Endothelial cell of umbilical vein (primary cell): ENCODE data around the gene SARS2. TPM values are rescaled to one million over a fixed set of nuclear protein-coding genes. Genes with fewer than 3 reads are reported as not detected.

ENCODE experiments used
- Bru-seq: library from RNA; stranded (reverse); fragments of 400-500 nt; gene quantifications from one replicate; lab custom pipeline; 2021; lab: Mats Ljungman, UMichigan
- BruChase-seq, 2 experiments: library from RNA; stranded (reverse); fragments of 400-500 nt; gene quantifications; one replicate each; lab custom pipeline; 2021; lab: Mats Ljungman, UMichigan
- BruUV-seq: library from RNA; stranded (reverse); fragments of 400-500 nt; replicated peaks from 2 replicates; lab custom pipeline; 2021; lab: Mats Ljungman, UMichigan
- CTCF ChIA-PET: fragments of 300-600, 350-600 bp; sonication (Branson Sonifier 250); formaldehyde crosslinking; loops from one replicate; lab custom pipeline; 2021; ENCODE audit warnings: antibody characterized with exemption, inconsistent platforms; lab: Charles Lee
- POLR2A ChIA-PET: fragments of 300-600, 350-600 bp; sonication (Branson Sonifier 250); formaldehyde crosslinking; loops from one replicate; lab custom pipeline; 2021; ENCODE audit warnings: antibody characterized with exemption, inconsistent platforms; lab: Charles Lee
- DNase-seq: peaks from one replicate; pipeline ENCODE4 v3.0.0-alpha.2; 2011; ENCODE audit warnings: low read depth, low spot score
- FAIRE-seq: peaks from 2 replicates; lab custom pipeline; 2011; peaks lifted over from hg19 to GRCh38; lab: Jason Lieb, UNC
- H2AFZ ChIP-seq: 2 replicates; pipeline ENCODE4 v1.6.0; 2012; ENCODE audit warnings: low read depth, low read length, control low read depth, inconsistent platforms
- H3K27ac ChIP-seq: 2 replicates; pipeline ENCODE4 v1.5.1; 2011; ENCODE audit warnings: low read depth, mild to moderate bottlenecking, control low read depth, low read length, moderate library complexity; ENCODE audit not compliant: insufficient read depth
- H3K27me3 ChIP-seq, 2 experiments: 2 replicates each; pipeline versions ENCODE4 v1.6.0 to v1.6.1; 2011; ENCODE audit warnings: low read length in 2 of 2, mixed read lengths in 1 of 2; ENCODE audit not compliant: control insufficient read depth in 2 of 2, insufficient read depth in 2 of 2
- H3K36me3 ChIP-seq, 2 experiments: 2 replicates in 1 of 2; 3 replicates in 1 of 2; pipeline ENCODE4 v1.5.1; 2011; ENCODE audit warnings: low read length in 2 of 2, mild to moderate bottlenecking in 1 of 2, moderate library complexity in 1 of 2; ENCODE audit not compliant: control insufficient read depth in 2 of 2, insufficient read depth in 2 of 2; ENCODE audit errors: extremely low read depth in 1 of 2
- H3K4me1 ChIP-seq: 3 replicates; pipeline ENCODE4 v1.5.1; 2011; ENCODE audit warnings: mild to moderate bottlenecking, low read length; ENCODE audit not compliant: control insufficient read depth, insufficient read depth; ENCODE audit errors: extremely low read depth
- H3K4me2 ChIP-seq: 2 replicates; pipeline ENCODE4 v1.6.1; 2011; ENCODE audit warnings: low read length, control low read depth, mixed read lengths; ENCODE audit not compliant: insufficient read depth
- H3K4me3 ChIP-seq, 3 experiments: fragments of 200-600 bp in 1 of 3; sonication (generic), shearing (Covaris generic) in 1 of 3; replicated peaks in 1 of 3; 2 replicates each; pipeline ENCODE4 v1.5.1; 2011 to 2016; ENCODE audit warnings: control low read depth in 3 of 3, low read length in 3 of 3, mild to moderate bottlenecking in 2 of 3, inconsistent platforms in 1 of 3, low read depth in 1 of 3, moderate library complexity in 1 of 3; ENCODE audit not compliant: insufficient read depth in 1 of 3
- H3K79me2 ChIP-seq: 2 replicates; pipeline ENCODE4 v1.6.0; 2012; ENCODE audit warnings: low read length, inconsistent platforms; ENCODE audit not compliant: control insufficient read depth, insufficient read depth
- H3K9ac ChIP-seq: replicated peaks from 2 replicates; pipeline ENCODE3; 2011; ENCODE audit warnings: low read length, control low read depth; ENCODE audit not compliant: insufficient read depth; ENCODE audit errors: extremely low read depth
- H3K9me1 ChIP-seq: replicated peaks from 3 replicates; pipeline ENCODE4 v1.6.0; 2011; ENCODE audit warnings: mild to moderate bottlenecking, low read length; ENCODE audit not compliant: control insufficient read depth, insufficient read depth; ENCODE audit errors: extremely low read depth
- H3K9me3 ChIP-seq: replicated peaks from 2 replicates; pipeline ENCODE4 v1.5.1; 2012; ENCODE audit warnings: low read length, inconsistent platforms; ENCODE audit not compliant: control insufficient read depth, insufficient read depth
- H4K20me1 ChIP-seq: replicated peaks from 2 replicates; pipeline ENCODE3; 2011; ENCODE audit warnings: mild to moderate bottlenecking, low read length; ENCODE audit not compliant: control insufficient read depth, insufficient read depth; ENCODE audit errors: extremely low read depth
- EZH2 ChIP-seq: IDR thresholded peaks from 2 replicates; pipeline ENCODE4 v1.6.1; 2012; ENCODE audit warnings: borderline replicate concordance, low read depth, mild to moderate bottlenecking, moderate library complexity, low read length, inconsistent platforms; ENCODE audit not compliant: severe bottlenecking
- FOS ChIP-seq: IDR thresholded peaks from 2 replicates; pipeline ENCODE4 v1.6.1; 2011; ENCODE audit warnings: mild to moderate bottlenecking, low read length, moderate library complexity, borderline replicate concordance; ENCODE audit not compliant: insufficient read depth
- GATA2 ChIP-seq: IDR thresholded peaks from 2 replicates; pipeline ENCODE4 v1.7.0; 2011; ENCODE audit warnings: low read depth, mild to moderate bottlenecking, moderate library complexity, mixed read lengths, low read length; ENCODE audit not compliant: insufficient read length, insufficient read depth
- JUN ChIP-seq: IDR thresholded peaks from 2 replicates; pipeline ENCODE4 v1.6.1; 2011; ENCODE audit warnings: borderline replicate concordance, low read depth; ENCODE audit not compliant: insufficient read length, insufficient read depth
- MYC ChIP-seq: IDR thresholded peaks from one replicate; pipeline ENCODE4 v1.6.1; 2011; ENCODE audit warnings: mild to moderate bottlenecking, low read depth, low read length
- POLR2A ChIP-seq: IDR thresholded peaks from 2 replicates; pipeline ENCODE4 v1.6.1; 2012; ENCODE audit warnings: low read depth, mild to moderate bottlenecking, control low read depth, low read length
- POLR2AphosphoS5 ChIP-seq: IDR thresholded peaks from 2 replicates; pipeline ENCODE4 v1.6.1; 2012; ENCODE audit warnings: low read depth, mild to moderate bottlenecking, control low read depth, low read length, moderate library complexity; ENCODE audit not compliant: insufficient read depth
- dilution Hi-C: fragments of 300-500 bp; cut with MboI; formaldehyde crosslinking; loops from one replicate; pipeline ENCODE4 v1.15.0; 2019; ENCODE audit warnings: low sequenced_read_pairs; ENCODE audit not compliant: extremely low pct_ligation_motif_present
- intact Hi-C: fragments of 100-400 bp; cut with micrococcal nuclease; formaldehyde crosslinking; loops from one replicate; pipeline ENCODE4 v1.10.0; 2022
- long read RNA-seq: library from polyadenylated mRNA; stranded (forward); transcript quantifications from one replicate; pipeline ENCODE4 v2.0.0, GENCODE V29; 2021
- polyA minus RNA-seq, 3 experiments: library from RNA; depleted of rRNA, polyadenylated mRNA; stranded (reverse); fragments of >200 nt; gene quantifications; 1 replicate in 1 of 3; 2 replicates in 2 of 3; pipeline ENCODE4 v1.2.3, GENCODE V29; 2011
- polyA plus RNA-seq, 4 experiments: library from polyadenylated mRNA; depleted of rRNA in 3 of 4; stranded (reverse) in 3 of 4; unstranded in 1 of 4; fragments of >200 nt; gene quantifications; 2 replicates each; pipeline versions ENCODE4 v1.2.1 to v1.2.3, GENCODE V29; 2011 to 2012; ENCODE audit warnings: missing spikeins in 1 of 4
- total RNA-seq: library from RNA; stranded (reverse); gene quantifications from 2 replicates; pipeline ENCODE4 v1.2.3, GENCODE V29; 2021
- TF ChIP-seq, protein P1 (sequence below), 2 donors: IDR thresholded peaks; 1 replicate in 1 of 2; 2 replicates in 1 of 2; pipeline ENCODE4 v1.5.1; 2011; ENCODE audit warnings: low read length in 2 of 2, mild to moderate bottlenecking in 2 of 2, moderate library complexity in 2 of 2, control low read depth in 1 of 2, inconsistent platforms in 1 of 2, low read depth in 1 of 2; ENCODE audit not compliant: insufficient read depth in 1 of 2; ENCODE audit errors: extremely low read depth in 1 of 2
- TF ChIP-seq, protein P2 (sequence below): IDR thresholded peaks from 2 replicates; pipeline ENCODE4 v1.6.1; 2011; ENCODE audit not compliant: insufficient read depth, insufficient read length

The SARS2 gene, protein sequence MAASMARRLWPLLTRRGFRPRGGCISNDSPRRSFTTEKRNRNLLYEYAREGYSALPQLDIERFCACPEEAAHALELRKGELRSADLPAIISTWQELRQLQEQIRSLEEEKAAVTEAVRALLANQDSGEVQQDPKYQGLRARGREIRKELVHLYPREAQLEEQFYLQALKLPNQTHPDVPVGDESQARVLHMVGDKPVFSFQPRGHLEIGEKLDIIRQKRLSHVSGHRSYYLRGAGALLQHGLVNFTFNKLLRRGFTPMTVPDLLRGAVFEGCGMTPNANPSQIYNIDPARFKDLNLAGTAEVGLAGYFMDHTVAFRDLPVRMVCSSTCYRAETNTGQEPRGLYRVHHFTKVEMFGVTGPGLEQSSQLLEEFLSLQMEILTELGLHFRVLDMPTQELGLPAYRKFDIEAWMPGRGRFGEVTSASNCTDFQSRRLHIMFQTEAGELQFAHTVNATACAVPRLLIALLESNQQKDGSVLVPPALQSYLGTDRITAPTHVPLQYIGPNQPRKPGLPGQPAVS
- 38.5 and 40.3 TPM in 2 replicates for total RNA-seq
- 43.7 and 58.6 TPM in 2 replicates for polyA plus RNA-seq
- 19.3 and 24.4 TPM in 2 replicates for polyA plus RNA-seq (2011; cell fraction: cytosol; rRNA removed)
- 169 and 186 TPM in 2 replicates for polyA plus RNA-seq (2011; cell fraction: nucleus; rRNA removed)
- 18.8 and 22.5 TPM in 2 replicates for polyA plus RNA-seq (2012)
- 25.0 and 37.0 TPM in 2 replicates for polyA minus RNA-seq
- polyA minus RNA-seq (2011; cell fraction: cytosol; rRNA and poly(A)+ RNA removed), result 28.2 TPM
- 37.9 and 41.1 TPM in 2 replicates for polyA minus RNA-seq (2011; cell fraction: nucleus; rRNA and poly(A)+ RNA removed)
- Bru-seq, nascent RNA, result percentile 71 among the genes with signal in this experiment
- BruChase-seq, experiment 1, labeled RNA remaining after a 6-hour chase, result percentile 86 among the genes with signal in this experiment
- percentile 77 among the genes with signal in this experiment for BruChase-seq, experiment 2, labeled RNA remaining after a 2-hour chase
- long read RNA-seq, transcript SARS2-201 (16 exons, 2,057 nt), result major isoform, 49 of 72 reads
- long read RNA-seq, partial matches to known transcripts, result 4 of 72 reads
- long read RNA-seq, other reads (novel, unspliced or antisense), result 16 of 72 reads

DNA sequence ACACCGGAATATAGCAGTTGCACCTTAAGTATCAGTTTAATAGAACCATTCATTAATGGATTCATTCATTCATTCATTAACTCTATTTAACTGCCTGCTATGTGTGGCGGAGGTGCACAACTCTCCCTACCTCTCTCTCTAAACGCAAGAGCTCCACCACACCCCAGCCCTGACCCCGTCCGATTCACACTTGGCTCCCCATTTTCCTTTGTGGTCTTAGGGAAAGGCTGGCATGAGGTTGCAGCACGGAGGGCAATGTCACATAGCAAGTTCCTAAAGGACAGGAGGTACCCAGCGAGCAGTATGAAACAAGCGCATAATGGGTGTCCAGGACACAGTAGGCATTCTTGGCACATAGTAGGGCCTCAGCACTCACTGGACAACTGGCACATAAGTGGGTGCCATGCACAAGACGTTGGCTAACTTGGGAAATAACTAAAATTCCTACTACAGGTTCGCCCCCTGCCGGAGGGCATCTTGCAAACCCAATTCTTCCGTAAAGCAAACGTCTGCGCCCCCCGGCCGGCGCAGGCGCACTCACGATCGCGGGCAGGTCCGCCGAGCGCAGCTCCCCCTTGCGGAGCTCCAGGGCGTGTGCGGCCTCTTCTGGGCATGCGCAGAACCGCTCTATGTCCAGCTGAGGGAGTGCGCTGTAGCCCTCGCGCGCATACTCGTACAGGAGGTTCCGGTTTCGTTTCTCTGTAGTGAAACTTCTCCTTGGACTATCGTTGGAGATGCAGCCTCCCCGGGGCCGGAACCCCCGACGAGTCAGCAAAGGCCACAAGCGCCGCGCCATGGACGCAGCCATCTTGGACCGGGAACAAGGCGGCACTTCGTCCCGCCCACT lies at the start of gene SARS2:
SARS2 (minus strand) TSS at position 835 of the 847 bp plus-strand sequence; CDS start at position 808, 27 bp downstream.
- Histone ChIP-seq H3K79me2 (peaks cover 22% of the 10 kb centered on the region), H3K9ac (peak within 1 kb of the TSS; percentile 86), H3K9me1 (no peaks in the 10 kb centered on the region), H3K9me3 (no peaks in the 10 kb centered on the region), H2AFZ (peak within 1 kb of the TSS; percentile 73), H4K20me1 (no peaks in the 10 kb centered on the region), H3K4me1 (peaks cover 14% of the 10 kb centered on the region), H3K36me3 (peaks cover 0 to 11% of the 10 kb centered on the region in 2 experiments), H3K27me3 (no peaks in the 10 kb centered on the region), H3K4me2 (peak within 1 kb of the TSS; percentile 74), H3K27ac (peak within 1 kb of the TSS; percentile 69), H3K4me3 (peak within 1 kb of the TSS; percentile 50 to 78 (median 58))
- FAIRE-seq (no peak), DNase-seq (peak; percentile 95)
- CTCF ChIA-PET, result interaction anchor here (0.7 to 3.4 kb wide), 36 partner anchors 10 to 556 kb away, joined by 3 to 29 read pairs (median 4); partner anchors contain the start of genes ACTN4, ECH1, EIF3K and FAM98C
- intact Hi-C loops (loop anchor here (1.0 to 2.0 kb wide), 7 partner anchors 31 to 527 kb away; partner anchors contain the start of genes FAM98C, NFKBIB and SIRT2), dilution Hi-C loops (no loop called here)
- no peak for TF ChIP-seq EZH2
- no peak for TF ChIP-seq MYC
- no peak for TF ChIP-seq FOS
- no peak for TF ChIP-seq GATA2
- no peak for TF ChIP-seq JUN
- TF ChIP-seq, protein P1, sequence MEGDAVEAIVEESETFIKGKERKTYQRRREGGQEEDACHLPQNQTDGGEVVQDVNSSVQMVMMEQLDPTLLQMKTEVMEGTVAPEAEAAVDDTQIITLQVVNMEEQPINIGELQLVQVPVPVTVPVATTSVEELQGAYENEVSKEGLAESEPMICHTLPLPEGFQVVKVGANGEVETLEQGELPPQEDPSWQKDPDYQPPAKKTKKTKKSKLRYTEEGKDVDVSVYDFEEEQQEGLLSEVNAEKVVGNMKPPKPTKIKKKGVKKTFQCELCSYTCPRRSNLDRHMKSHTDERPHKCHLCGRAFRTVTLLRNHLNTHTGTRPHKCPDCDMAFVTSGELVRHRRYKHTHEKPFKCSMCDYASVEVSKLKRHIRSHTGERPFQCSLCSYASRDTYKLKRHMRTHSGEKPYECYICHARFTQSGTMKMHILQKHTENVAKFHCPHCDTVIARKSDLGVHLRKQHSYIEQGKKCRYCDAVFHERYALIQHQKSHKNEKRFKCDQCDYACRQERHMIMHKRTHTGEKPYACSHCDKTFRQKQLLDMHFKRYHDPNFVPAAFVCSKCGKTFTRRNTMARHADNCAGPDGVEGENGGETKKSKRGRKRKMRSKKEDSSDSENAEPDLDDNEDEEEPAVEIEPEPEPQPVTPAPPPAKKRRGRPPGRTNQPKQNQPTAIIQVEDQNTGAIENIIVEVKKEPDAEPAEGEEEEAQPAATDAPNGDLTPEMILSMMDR (IDR thresholded peaks at IDR 0.05; ENCODE audit: extremely low read depth in 1 of 2, insufficient read depth in 1 of 2, low read depth in 1 of 2, low read length in 2 of 2), result peak; percentile 99 to 100
- peak; percentile 86 for TF ChIP-seq POLR2AphosphoS5
- TF ChIP-seq, protein P2, sequence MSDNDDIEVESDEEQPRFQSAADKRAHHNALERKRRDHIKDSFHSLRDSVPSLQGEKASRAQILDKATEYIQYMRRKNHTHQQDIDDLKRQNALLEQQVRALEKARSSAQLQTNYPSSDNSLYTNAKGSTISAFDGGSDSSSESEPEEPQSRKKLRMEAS, result peak; percentile 36
- TF ChIP-seq POLR2A, result peak; percentile 85
- BruUV-seq, result TSS peak; percentile 58
- POLR2A ChIA-PET, result interaction anchor here (0.6 to 1.4 kb wide), 5 partner anchors 67 to 557 kb away, joined by 3 to 6 read pairs (median 3); partner anchors contain the start of genes FAM98C and ZFP36
